Measurements from ENCODE around the gene BTG4.

BTG4 gene

GRCh38 chr11:111455291-111456085, 56.7 kb downstream of the BTG4 start:
- DNase-seq (ENCODE audit: low read depth), result no peak
- no peak for TF ChIP-seq CTCF (IDR thresholded peaks at IDR 0.05; ENCODE audit: control insufficient read depth, insufficient read depth, low read depth, low read length, missing control alignments)
- H3K4me3 ChIP-seq (ENCODE audit: control insufficient read depth, low read depth, low read length), result no peak overlapping the region

GRCh38 chr11:111454561-111455192, 57.5 kb downstream of the BTG4 start:
- H3K4me3 ChIP-seq (ENCODE audit: control insufficient read depth, low read depth, low read length), result no peak overlapping the region
- DNase-seq (ENCODE audit: low read depth), result no peak
- peak; percentile 56 for TF ChIP-seq CTCF (IDR thresholded peaks at IDR 0.05; ENCODE audit: control insufficient read depth, insufficient read depth, low read depth, low read length, missing control alignments)

- TF ChIP-seq CTCF (IDR thresholded peaks at IDR 0.05; ENCODE audit: control insufficient read depth, insufficient read depth, low read depth, low read length, missing control alignments), result no peak
- H3K4me3 ChIP-seq (ENCODE audit: control insufficient read depth, low read depth, low read length), result no peak overlapping the region
- no peak for DNase-seq (ENCODE audit: low read depth)
Measured at GRCh38 chr11:111452817-111453552, 59.2 kb downstream of the BTG4 start.

- TF ChIP-seq CTCF (IDR thresholded peaks at IDR 0.05; ENCODE audit: control insufficient read depth, insufficient read depth, low read depth, low read length, missing control alignments), result no peak
- H3K4me3 ChIP-seq (ENCODE audit: control insufficient read depth, low read depth, low read length), result no peak overlapping the region
- no peak for DNase-seq (ENCODE audit: low read depth)
Measured at GRCh38 chr11:111452146-111452545, 60.0 kb downstream of the BTG4 start.

GRCh38 chr11:111450480-111451320, 61.5 kb downstream of the BTG4 start:
- TF ChIP-seq CTCF (IDR thresholded peaks at IDR 0.05; ENCODE audit: control insufficient read depth, insufficient read depth, low read depth, low read length, missing control alignments), result no peak

More at GRCh38 chr11:111450480-111451320, 61.5 kb downstream of the BTG4 start:
- H3K4me3 ChIP-seq (ENCODE audit: control insufficient read depth, low read depth, low read length), result no peak overlapping the region
- DNase-seq (ENCODE audit: low read depth), result no peak

Measured in AG09309 (cell line).